Measurements from ENCODE around the gene UCKL1. TPM values are rescaled to one million over a fixed set of nuclear protein-coding genes. Genes with fewer than 3 reads are reported as not detected.

UCKL1 gene
- total RNA-seq, 6 donors from 2014 or later = 23.0 to 103 (median 37.3) TPM

DNA sequence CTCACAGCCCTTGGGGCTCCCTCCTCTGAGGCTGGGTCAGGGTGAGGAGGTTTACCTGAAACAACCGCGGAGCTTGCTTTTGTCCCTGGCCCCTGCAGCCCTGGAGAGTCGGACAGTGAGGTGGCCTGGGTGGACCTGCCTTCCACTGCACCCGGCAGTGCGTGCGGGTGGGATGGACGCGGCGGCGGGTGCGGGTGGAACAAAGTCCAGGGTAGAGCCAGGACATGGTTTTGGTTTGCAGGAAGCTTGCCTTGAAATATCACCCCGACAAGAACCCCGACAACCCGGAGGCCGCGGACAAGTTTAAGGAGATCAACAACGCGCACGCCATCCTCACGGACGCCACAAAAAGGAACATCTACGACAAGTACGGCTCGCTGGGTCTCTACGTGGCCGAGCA is 27.1 kb downstream of the UCKL1 start:
- DNase-seq (peak in 1 of 2 donors; percentile 71), ATAC-seq (ENCODE audit: low FRiP score in 2 of 2) (no peak)
- Histone ChIP-seq H3K4me3 (no peak overlapping the region), H3K27me3 (no peaks in the 10 kb centered on the region), H3K36me3 (peaks cover 37 to 74% (median 63%) of the 10 kb centered on the region in 4 donors), H3K4me1 (peaks cover 0 to 8% (median 4%) of the 10 kb centered on the region in 4 donors), H3K9me3 (no peaks in the 10 kb centered on the region), H3K27ac (no peak overlapping the region)
- 94 to 98% methylated on average over 24 to 26 of the region's 26 CpGs for WGBS, 2 donors
- TF ChIP-seq EP300 (IDR thresholded peaks at IDR 0.05) (no peak), POLR2AphosphoS5 (IDR thresholded peaks at IDR 0.05) (no peak), POLR2A (IDR thresholded peaks at IDR 0.05) (no peak)
- TF ChIP-seq, protein P1, sequence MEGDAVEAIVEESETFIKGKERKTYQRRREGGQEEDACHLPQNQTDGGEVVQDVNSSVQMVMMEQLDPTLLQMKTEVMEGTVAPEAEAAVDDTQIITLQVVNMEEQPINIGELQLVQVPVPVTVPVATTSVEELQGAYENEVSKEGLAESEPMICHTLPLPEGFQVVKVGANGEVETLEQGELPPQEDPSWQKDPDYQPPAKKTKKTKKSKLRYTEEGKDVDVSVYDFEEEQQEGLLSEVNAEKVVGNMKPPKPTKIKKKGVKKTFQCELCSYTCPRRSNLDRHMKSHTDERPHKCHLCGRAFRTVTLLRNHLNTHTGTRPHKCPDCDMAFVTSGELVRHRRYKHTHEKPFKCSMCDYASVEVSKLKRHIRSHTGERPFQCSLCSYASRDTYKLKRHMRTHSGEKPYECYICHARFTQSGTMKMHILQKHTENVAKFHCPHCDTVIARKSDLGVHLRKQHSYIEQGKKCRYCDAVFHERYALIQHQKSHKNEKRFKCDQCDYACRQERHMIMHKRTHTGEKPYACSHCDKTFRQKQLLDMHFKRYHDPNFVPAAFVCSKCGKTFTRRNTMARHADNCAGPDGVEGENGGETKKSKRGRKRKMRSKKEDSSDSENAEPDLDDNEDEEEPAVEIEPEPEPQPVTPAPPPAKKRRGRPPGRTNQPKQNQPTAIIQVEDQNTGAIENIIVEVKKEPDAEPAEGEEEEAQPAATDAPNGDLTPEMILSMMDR (IDR thresholded peaks at IDR 0.05) = no peak

DNA sequence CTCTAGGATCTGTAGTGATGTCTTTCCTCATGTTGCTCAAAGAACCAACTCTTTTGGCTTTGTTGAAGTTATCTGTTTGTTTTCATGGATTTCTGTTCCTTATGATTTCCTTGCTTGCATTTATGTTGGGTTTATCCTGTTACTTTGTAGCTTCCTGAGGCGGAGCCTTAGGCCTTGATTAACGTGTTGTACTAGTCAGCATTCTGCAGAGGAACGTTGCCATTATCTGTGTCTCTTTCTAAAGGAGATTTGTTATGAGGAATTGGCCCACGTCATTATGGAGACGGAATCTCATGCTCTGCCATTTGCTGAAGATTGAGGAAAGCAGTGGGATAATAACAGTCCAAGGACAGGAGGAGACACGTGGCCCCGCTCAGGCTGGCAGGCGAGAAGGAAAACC is 29.9 kb downstream of the UCKL1 start:
- ATAC-seq (ENCODE audit: low FRiP score in 2 of 2) (no peak), DNase-seq (no peak)
- WGBS, 2 donors = 63 to 71% methylated on average over 8 of the region's 8 CpGs
- Histone ChIP-seq H3K36me3 (peaks cover 30 to 47% (median 42%) of the 10 kb centered on the region in 4 donors), H3K27me3 (no peaks in the 10 kb centered on the region), H3K4me3 (no peak overlapping the region), H3K9me3 (no peaks in the 10 kb centered on the region), H3K27ac (peak overlapping the region in 1 of 4 donors; percentile 10), H3K4me1 (peaks cover 0 to 8% (median 4%) of the 10 kb centered on the region in 4 donors)
- no peak for TF ChIP-seq EP300 (IDR thresholded peaks at IDR 0.05)
- TF ChIP-seq POLR2AphosphoS5 (IDR thresholded peaks at IDR 0.05) = no peak
- no peak for TF ChIP-seq POLR2A (IDR thresholded peaks at IDR 0.05)
- TF ChIP-seq, protein P1 (IDR thresholded peaks at IDR 0.05) = no peak

DNA sequence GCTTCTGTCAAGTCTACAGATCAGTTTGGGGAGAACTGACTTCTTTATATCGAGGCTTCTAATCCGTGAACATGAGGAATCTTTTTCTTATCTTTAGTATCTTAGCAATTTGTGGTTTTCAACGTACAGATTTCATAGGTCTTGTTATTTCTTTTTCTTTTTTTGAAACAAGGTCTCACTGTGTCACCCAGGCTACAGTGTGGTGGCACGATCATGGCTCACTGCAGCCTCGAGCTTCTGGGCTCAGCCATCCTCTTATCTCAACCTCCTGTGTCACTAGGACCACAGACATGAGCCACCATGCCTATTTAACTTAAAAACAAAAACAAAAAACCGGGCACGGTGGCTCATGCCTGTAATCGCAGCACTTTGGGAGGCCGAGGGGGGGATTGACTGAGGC is 32.0 kb downstream of the UCKL1 start:
- TF ChIP-seq EP300 (IDR thresholded peaks at IDR 0.05) = no peak
- no peak for TF ChIP-seq POLR2A (IDR thresholded peaks at IDR 0.05)
- TF ChIP-seq, protein P1 (IDR thresholded peaks at IDR 0.05) = no peak
- TF ChIP-seq POLR2AphosphoS5 (IDR thresholded peaks at IDR 0.05) = no peak
- no peak for DNase-seq
- WGBS, 2 donors = 70 to 79% methylated on average over 9 of the region's 9 CpGs
- Histone ChIP-seq H3K4me3 (no peak overlapping the region), H3K27me3 (no peaks in the 10 kb centered on the region), H3K4me1 (peaks cover 0 to 8% (median 4%) of the 10 kb centered on the region in 4 donors), H3K9me3 (no peaks in the 10 kb centered on the region), H3K27ac (no peak overlapping the region), H3K36me3 (peaks cover 13 to 37% (median 27%) of the 10 kb centered on the region in 4 donors)
- ATAC-seq (ENCODE audit: low FRiP score in 2 of 2) = no peak

DNA sequence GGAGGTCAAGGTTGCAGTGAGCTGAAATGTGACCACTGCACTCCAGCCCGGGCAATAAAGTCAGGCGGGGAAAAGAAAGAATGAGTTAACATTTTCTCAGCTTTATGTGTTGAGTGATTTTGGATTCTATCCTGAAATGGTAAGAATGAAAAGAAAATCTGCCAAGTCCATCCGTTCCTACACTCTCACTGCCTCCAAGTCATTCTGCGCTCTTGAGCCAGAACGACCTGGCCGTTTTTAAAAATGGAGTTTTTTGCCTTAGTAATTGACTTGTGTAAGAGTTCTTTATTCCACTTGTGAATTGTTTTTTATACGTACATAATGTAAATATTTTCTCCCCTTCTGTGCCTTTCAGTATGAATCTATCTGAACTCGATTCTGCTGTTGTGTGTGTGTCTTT is 32.6 kb downstream of the UCKL1 start:
- Histone ChIP-seq H3K27ac (no peak overlapping the region), H3K4me1 (peaks cover 0 to 8% (median 4%) of the 10 kb centered on the region in 4 donors), H3K27me3 (no peaks in the 10 kb centered on the region), H3K9me3 (no peaks in the 10 kb centered on the region), H3K4me3 (no peak overlapping the region), H3K36me3 (peaks cover 7 to 37% (median 23%) of the 10 kb centered on the region in 4 donors)
- DNase-seq (no peak), ATAC-seq (ENCODE audit: low FRiP score in 2 of 2) (no peak)
- TF ChIP-seq POLR2AphosphoS5 (IDR thresholded peaks at IDR 0.05) = no peak
- TF ChIP-seq EP300 (IDR thresholded peaks at IDR 0.05) = no peak
- TF ChIP-seq POLR2A (IDR thresholded peaks at IDR 0.05) = no peak
- TF ChIP-seq, protein P1 (IDR thresholded peaks at IDR 0.05) = no peak
- 71 to 72% methylated on average over 8 of the region's 8 CpGs for WGBS, 2 donors

DNA sequence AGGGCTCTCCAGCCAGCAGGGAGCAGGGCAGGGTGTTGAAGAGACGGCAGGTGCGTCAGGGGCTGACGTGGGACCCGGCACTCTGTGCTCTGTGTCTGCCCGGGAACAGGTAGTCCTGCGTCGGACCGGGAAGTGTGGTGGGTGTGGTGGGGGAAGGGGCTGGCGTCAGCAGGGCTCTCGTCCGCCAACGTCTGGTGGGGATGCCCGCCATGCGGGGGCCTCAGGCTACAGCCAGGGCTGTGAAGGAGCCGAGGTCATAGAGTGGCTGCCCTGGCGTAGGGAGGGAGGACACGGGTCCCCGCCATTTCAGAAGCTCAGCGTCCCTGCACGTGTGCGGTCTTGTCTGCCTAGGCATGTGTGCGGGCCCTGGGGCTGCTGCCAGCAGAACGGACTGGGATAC is 36.0 kb downstream of the UCKL1 start:
- no peak overlapping the region for H3K27ac ChIP-seq
- 90 to 97% methylated on average over 8 to 23 of the region's 23 CpGs for WGBS, 2 donors
- H3K4me1 ChIP-seq = no peaks in the 10 kb centered on the region
- H3K27me3 ChIP-seq = no peaks in the 10 kb centered on the region
- peaks cover 0 to 2% (median 0%) of the 10 kb centered on the region in 4 donors for H3K9me3 ChIP-seq
- no peak overlapping the region for H3K4me3 ChIP-seq
- ATAC-seq (ENCODE audit: low FRiP score in 2 of 2) (peak in 1 of 2 donors; percentile 19), DNase-seq (no peak)
- TF ChIP-seq POLR2A (IDR thresholded peaks at IDR 0.05) (no peak), EP300 (IDR thresholded peaks at IDR 0.05) (no peak), POLR2AphosphoS5 (IDR thresholded peaks at IDR 0.05) (no peak)
- TF ChIP-seq, protein P1 (IDR thresholded peaks at IDR 0.05) = no peak
- peaks cover 0 to 26% (median 13%) of the 10 kb centered on the region in 4 donors for H3K36me3 ChIP-seq
